Stimulated activated CD4-positive, alpha-beta T cell treated with anti-CD3 and anti-CD28 coated beads, Interleukin-4, amount 100 ng/mL, for 4 hours (primary cell): Measurements from ENCODE around the gene HEXB.

ENCODE experiments used
- DNase-seq, 2 experiments: peaks; one replicate each; pipeline ENCODE4 v3.0.0-alpha.2; 2020

Gene HEXB

GRCh38 chr5:74761241-74761640 lies 76.2 kb downstream of the HEXB start:
- DNase-seq = no peak

GRCh38 chr5:74762599-74762998 lies 77.6 kb downstream of the HEXB start:
- DNase-seq = no peak

GRCh38 chr5:74763504-74763903 lies 78.5 kb downstream of the HEXB start:
- DNase-seq = no peak

GRCh38 chr5:74765201-74765600 lies 80.2 kb downstream of the HEXB start:
- DNase-seq = no peak

- no peak for DNase-seq
Observed at GRCh38 chr5:74765929-74766328, 80.9 kb downstream of the HEXB start.

GRCh38 chr5:74766418-74766848 lies 81.4 kb downstream of the HEXB start:
- no peak for DNase-seq

GRCh38 chr5:74766849-74767578 lies 82.0 kb downstream of the HEXB start, which contains the start of the genes GFM2 and NSA2:
Gene GFM2 (minus strand): TSS chr5:74767117. CDS start chr5:74763742, 3,375 bp downstream.
Gene NSA2 (plus strand): TSS chr5:74767249. CDS start chr5:74767361, 112 bp downstream.
- DNase-seq = peak; percentile 87 to 90

GRCh38 chr5:74767579-74767913 lies 82.5 kb downstream of the HEXB start:
- peak in 1 of 2 experiments; percentile 21 for DNase-seq
